OCI-LY3 (cell line): ENCODE measurements around the gene NEK2.

Source experiments
- H2AFZ ChIP-seq: fragments of 200-600, 300-600 bp; shearing (Covaris generic); 2 replicates; pipeline ENCODE4 v1.6.0; 2014; ENCODE audit warnings: antibody characterized with exemption, low read depth, low read length
- H3K27ac ChIP-seq: fragments of 200-600, 300-600 bp; sonication (generic); 2 replicates; pipeline ENCODE4 v1.5.1; 2014; ENCODE audit warnings: mild to moderate bottlenecking, low read length, moderate library complexity, mixed read lengths
- H3K27me3 ChIP-seq: fragments of 200-600, 300-600 bp; sonication (generic); 2 replicates; pipeline ENCODE4 v1.6.1; 2014; ENCODE audit warnings: low read depth, low read length, mixed read lengths
- H3K36me3 ChIP-seq: fragments of 200-600, 300-600 bp; sonication (generic); replicated peaks from 2 replicates; pipeline ENCODE3; 2014; ENCODE audit warnings: low read depth, low read length, mixed read lengths
- H3K4me1 ChIP-seq: fragments of 300-600, 200-600 bp; sonication (generic); 2 replicates; pipeline ENCODE4 v1.6.1; 2014; ENCODE audit warnings: low read length, mixed read lengths
- H3K4me2 ChIP-seq: fragments of 200-600, 300-600 bp; sonication (generic); 2 replicates; pipeline ENCODE4 v1.6.1; 2014; ENCODE audit warnings: low read length, mixed read lengths
- H3K4me3 ChIP-seq: fragments of 300-600, 200-600 bp; sonication (generic); 2 replicates; pipeline ENCODE4 v1.5.1; 2014; ENCODE audit warnings: antibody characterized with exemption, mild to moderate bottlenecking, low read length, moderate library complexity
- H3K79me2 ChIP-seq: fragments of 300-600, 200-600 bp; shearing (Covaris generic); 2 replicates; pipeline ENCODE4 v1.6.1; 2014; ENCODE audit warnings: mild to moderate bottlenecking, low read length, mixed read lengths
- H3K9ac ChIP-seq: fragments of 300-600, 200-600 bp; shearing (Covaris generic); 2 replicates; pipeline ENCODE4 v1.6.0; 2014; ENCODE audit warnings: mild to moderate bottlenecking, low read length, moderate library complexity
- H3K9me3 ChIP-seq: fragments of 200-600, 300-600 bp; shearing (Covaris generic); 2 replicates; pipeline ENCODE4 v1.6.1; 2014; ENCODE audit warnings: low read length, mixed read lengths; ENCODE audit not compliant: insufficient read depth
- H4K20me1 ChIP-seq: fragments of 200-600, 300-600 bp; sonication (generic); 2 replicates; pipeline ENCODE4 v1.6.1; 2016; ENCODE audit warnings: low read length, mixed read lengths; ENCODE audit not compliant: insufficient read depth
- EZH2phosphoT487 ChIP-seq: fragments of 200-600 bp; shearing (Covaris generic); IDR thresholded peaks from 2 replicates; pipeline ENCODE4 v1.6.1; 2018; ENCODE audit warnings: antibody characterized with exemption, mixed run types, low read depth
- TF ChIP-seq, protein P1 (sequence below): fragments of 200-600, 300-600 bp; sonication (generic); IDR thresholded peaks from 2 replicates; pipeline ENCODE4 v1.5.1; 2014; ENCODE audit warnings: antibody characterized with exemption, low read length, low read depth

Gene NEK2

DNA sequence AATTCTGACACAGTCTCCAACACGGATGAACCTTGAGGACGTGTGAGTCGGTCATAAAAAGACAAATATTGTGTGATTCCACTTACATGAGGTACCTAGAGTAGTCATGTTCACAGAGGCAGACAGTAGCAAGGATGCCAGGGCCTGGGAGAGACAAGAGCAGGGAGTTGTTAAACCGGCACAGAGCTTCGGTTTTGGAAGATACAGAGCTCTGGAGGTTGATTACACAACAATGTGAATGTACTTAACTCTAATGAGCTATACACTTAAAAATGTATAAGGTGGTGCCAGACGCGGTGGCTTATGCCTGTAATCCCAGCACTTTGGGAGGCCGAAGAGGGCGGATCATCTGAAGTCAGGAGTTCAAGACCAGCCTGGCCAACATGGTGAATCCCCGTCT, 37.8 kb upstream of the NEK2 start:
- no peak for TF ChIP-seq EZH2phosphoT487
- TF ChIP-seq, protein P1, sequence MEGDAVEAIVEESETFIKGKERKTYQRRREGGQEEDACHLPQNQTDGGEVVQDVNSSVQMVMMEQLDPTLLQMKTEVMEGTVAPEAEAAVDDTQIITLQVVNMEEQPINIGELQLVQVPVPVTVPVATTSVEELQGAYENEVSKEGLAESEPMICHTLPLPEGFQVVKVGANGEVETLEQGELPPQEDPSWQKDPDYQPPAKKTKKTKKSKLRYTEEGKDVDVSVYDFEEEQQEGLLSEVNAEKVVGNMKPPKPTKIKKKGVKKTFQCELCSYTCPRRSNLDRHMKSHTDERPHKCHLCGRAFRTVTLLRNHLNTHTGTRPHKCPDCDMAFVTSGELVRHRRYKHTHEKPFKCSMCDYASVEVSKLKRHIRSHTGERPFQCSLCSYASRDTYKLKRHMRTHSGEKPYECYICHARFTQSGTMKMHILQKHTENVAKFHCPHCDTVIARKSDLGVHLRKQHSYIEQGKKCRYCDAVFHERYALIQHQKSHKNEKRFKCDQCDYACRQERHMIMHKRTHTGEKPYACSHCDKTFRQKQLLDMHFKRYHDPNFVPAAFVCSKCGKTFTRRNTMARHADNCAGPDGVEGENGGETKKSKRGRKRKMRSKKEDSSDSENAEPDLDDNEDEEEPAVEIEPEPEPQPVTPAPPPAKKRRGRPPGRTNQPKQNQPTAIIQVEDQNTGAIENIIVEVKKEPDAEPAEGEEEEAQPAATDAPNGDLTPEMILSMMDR, result no peak
- Histone ChIP-seq H2AFZ (no peak overlapping the region), H4K20me1 (no peaks in the 10 kb centered on the region), H3K4me3 (no peak overlapping the region), H3K9me3 (0 out of 2 replicates have a peak, but pooled peaks cover 5% of the 10 kb centered on the region), H3K27ac (no peak overlapping the region), H3K4me1 (no peaks in the 10 kb centered on the region), H3K79me2 (no peaks in the 10 kb centered on the region), H3K4me2 (no peak overlapping the region), H3K27me3 (no peaks in the 10 kb centered on the region), H3K36me3 (no peaks in the 10 kb centered on the region), H3K9ac (no peak overlapping the region)

DNA sequence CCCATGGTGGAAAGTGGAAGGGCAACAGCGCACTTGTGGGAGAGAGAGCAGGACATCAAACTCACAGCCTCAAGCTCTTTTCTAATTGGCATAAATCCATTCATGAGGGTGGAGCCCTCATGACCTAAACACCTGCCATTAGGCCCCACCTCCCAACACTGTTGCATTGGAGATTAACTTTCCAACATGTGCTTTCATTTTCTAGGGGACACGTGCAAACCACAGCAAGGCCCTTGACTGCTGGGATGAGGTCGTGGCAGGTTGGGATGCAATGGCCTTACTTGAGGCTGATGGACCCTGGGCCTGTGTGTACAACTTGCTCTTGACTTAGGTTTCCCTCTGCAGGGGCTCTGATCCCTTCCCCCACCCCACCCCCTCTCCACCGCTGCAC, 35.9 kb upstream of the NEK2 start:
- H4K20me1 ChIP-seq, result no peaks in the 10 kb centered on the region
- no peaks in the 10 kb centered on the region for H3K4me1 ChIP-seq
- H2AFZ ChIP-seq, result no peak overlapping the region
- no peak overlapping the region for H3K4me3 ChIP-seq
- no peaks in the 10 kb centered on the region for H3K9me3 ChIP-seq
- H3K9ac ChIP-seq, result no peak overlapping the region
- H3K27me3 ChIP-seq, result no peaks in the 10 kb centered on the region
- no peaks in the 10 kb centered on the region for H3K79me2 ChIP-seq
- H3K27ac ChIP-seq, result no peak overlapping the region
- TF ChIP-seq, protein P1, result no peak
- TF ChIP-seq EZH2phosphoT487, result no peak
- no peaks in the 10 kb centered on the region for H3K36me3 ChIP-seq
- no peak overlapping the region for H3K4me2 ChIP-seq

DNA sequence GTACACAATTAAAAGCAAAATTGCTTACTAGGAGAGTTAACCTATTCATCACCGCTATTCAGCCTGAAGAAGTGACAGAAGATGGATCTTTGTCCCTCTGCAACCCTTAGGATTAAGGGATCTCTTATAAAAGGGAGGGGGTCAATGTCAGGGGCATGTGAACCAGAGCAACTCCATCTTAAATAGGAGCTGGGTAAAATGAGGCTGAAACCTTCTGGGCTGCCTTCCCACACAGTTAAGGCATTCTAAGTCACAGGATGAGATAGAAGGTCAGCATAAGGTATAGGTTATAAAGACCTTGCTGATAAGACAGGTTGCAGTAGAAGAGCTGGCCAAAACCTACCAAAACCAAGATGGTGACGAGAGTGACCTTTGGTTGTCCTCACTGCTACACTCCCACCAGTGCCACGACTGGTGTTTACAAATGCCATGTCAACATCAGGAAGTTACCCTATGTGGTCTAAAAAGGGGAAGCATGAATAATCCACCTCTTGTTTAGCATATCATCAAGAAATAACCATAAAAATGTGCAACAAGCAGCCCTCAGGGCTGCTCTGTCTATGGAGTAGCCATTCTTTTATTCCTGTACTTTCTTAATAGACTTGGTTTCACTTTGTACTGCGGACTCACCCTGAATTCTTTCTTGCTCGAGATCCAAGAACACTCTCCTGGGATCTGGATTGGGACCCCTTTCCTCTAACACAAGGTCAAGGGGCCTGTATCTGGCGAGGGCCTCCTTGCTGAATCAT, 35.3 kb upstream of the NEK2 start:
- H4K20me1 ChIP-seq, result no peaks in the 10 kb centered on the region
- H3K79me2 ChIP-seq, result no peaks in the 10 kb centered on the region
- no peaks in the 10 kb centered on the region for H3K4me1 ChIP-seq
- H3K27me3 ChIP-seq, result no peaks in the 10 kb centered on the region
- no peak overlapping the region for H3K4me3 ChIP-seq
- no peaks in the 10 kb centered on the region for H3K9me3 ChIP-seq
- TF ChIP-seq, protein P1, result no peak
- no peak for TF ChIP-seq EZH2phosphoT487
- no peak overlapping the region for H3K27ac ChIP-seq
- H3K9ac ChIP-seq, result no peak overlapping the region
- H2AFZ ChIP-seq, result no peak overlapping the region
- H3K4me2 ChIP-seq, result no peak overlapping the region
- no peaks in the 10 kb centered on the region for H3K36me3 ChIP-seq

DNA sequence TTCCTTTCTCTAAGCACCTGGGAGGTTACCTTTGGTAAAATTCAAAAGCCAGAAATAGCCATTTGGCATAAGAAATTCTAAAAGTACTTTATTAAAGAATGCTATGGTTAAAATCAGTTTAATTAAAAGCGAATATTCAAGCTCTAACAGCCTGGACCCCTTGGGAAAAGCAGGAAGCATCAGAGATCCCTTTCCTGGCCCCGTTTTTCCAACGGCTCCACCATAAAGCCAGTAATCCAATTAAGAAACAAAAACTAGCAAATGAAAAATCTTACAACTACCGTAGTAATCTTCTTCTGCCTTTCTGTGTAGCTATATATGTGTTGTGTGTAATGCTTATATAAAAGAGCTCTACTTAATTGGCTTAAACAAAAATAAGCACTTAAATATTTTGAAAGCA, 33.5 kb upstream of the NEK2 start:
- TF ChIP-seq, protein P1, result no peak
- TF ChIP-seq EZH2phosphoT487, result no peak
- H3K36me3 ChIP-seq, result no peaks in the 10 kb centered on the region
- H3K4me2 ChIP-seq, result no peak overlapping the region
- no peaks in the 10 kb centered on the region for H3K9me3 ChIP-seq
- no peaks in the 10 kb centered on the region for H3K4me1 ChIP-seq
- no peak overlapping the region for H3K27ac ChIP-seq
- H3K9ac ChIP-seq, result no peak overlapping the region
- no peak overlapping the region for H3K4me3 ChIP-seq
- H4K20me1 ChIP-seq, result no peaks in the 10 kb centered on the region
- H3K79me2 ChIP-seq, result no peaks in the 10 kb centered on the region
- H3K27me3 ChIP-seq, result peaks cover under 1% of the 10 kb centered on the region; the same call in 1 of the 2 replicates
- no peak overlapping the region for H2AFZ ChIP-seq
